Measurements from ENCODE around the gene UGT1A4. TPM values are rescaled to one million over a fixed set of nuclear protein-coding genes. Genes with fewer than 3 reads are reported as not detected.

The UGT1A4 gene
- total and polyA plus RNA-seq, 2 of the 8 experiments (the other 6 are each of a cell fraction or from before 2014, with no cell fraction given), result not detected

DNA sequence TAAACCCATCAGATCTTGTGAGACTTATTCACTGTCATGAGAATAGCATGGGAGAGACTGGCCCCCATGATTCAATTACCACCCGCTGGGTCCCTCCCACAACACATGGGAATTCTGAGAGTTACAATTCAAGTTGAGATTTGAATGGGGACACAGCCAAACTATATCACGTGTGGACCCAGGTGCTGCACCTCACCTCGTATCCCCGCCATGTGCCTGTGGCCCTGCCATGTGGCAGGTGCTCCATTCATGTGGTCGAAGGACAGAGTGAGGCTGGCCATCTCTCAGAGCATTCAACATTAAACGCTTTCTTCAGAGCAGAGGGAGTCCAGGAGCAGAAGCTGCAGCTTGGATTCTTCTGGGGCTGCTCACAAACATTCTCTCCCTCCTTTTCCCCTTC is 91.8 kb downstream of the UGT1A4 start:
- Histone ChIP-seq H3K4ac (replicated peaks; ENCODE audit: insufficient read length, low read depth, low read length) (no peak overlapping the region), H3K27ac (ENCODE audit: low read depth, low read length) (no peak overlapping the region)
- FAIRE-seq, result no peak

More for the DNA sequence above, 91.8 kb downstream of the UGT1A4 start:
- Histone ChIP-seq H3K79me2 (ENCODE audit: control insufficient read depth in 1 of 2, insufficient read depth in 2 of 2, low read length in 2 of 2) (no peaks in the 10 kb centered on the region), H3K23ac (ENCODE audit: insufficient read length) (no peak overlapping the region), H2BK15ac (ENCODE audit: low read length) (no peak overlapping the region), H3K56ac (replicated peaks; ENCODE audit: insufficient read length, low read depth, low read length) (no peak overlapping the region), H3K18ac (ENCODE audit: extremely low read depth, low read length) (no peak overlapping the region), H3K4me1 (replicated peaks in 1 of 4; ENCODE audit: control insufficient read depth in 3 of 4, insufficient read depth in 4 of 4, low read length in 3 of 4) (no peaks in the 10 kb centered on the region), H3K36me3 (ENCODE audit: control insufficient read depth in 2 of 4, insufficient read depth in 4 of 4, low read length in 3 of 4) (no peaks in the 10 kb centered on the region), H4K8ac (ENCODE audit: extremely low read depth, insufficient read depth, low read length) (no peak overlapping the region), H3K4me3 (ENCODE audit: extremely low read depth in 1 of 4, insufficient read depth in 2 of 4, low read depth in 3 of 4, low read length in 4 of 4) (no peak overlapping the region), H2BK12ac (ENCODE audit: low read depth, low read length) (no peak overlapping the region), H4K91ac (replicated peaks; ENCODE audit: insufficient read length, low read length) (no peak overlapping the region), H3K27me3 (replicated peaks in 1 of 4; ENCODE audit: control insufficient read depth in 3 of 4, extremely low read depth in 1 of 4, insufficient read depth in 3 of 4, low read length in 3 of 4) (no peaks in the 10 kb centered on the region), H2BK5ac (ENCODE audit: low read depth, low read length) (no peak overlapping the region), H3K79me1 (ENCODE audit: low read depth, low read length) (no peaks in the 10 kb centered on the region), H3K9ac (replicated peaks in 1 of 4; ENCODE audit: extremely low read depth in 1 of 4, low read depth in 3 of 4, low read length in 3 of 4) (no peak overlapping the region), H3K23me2 (ENCODE audit: low read depth, low read length) (no peaks in the 10 kb centered on the region), H4K20me1 (replicated peaks in 1 of 2; ENCODE audit: control insufficient read depth in 1 of 2, insufficient read depth in 2 of 2, low read length in 2 of 2) (no peaks in the 10 kb centered on the region), H3K9me3 (ENCODE audit: insufficient read depth in 2 of 2, low read depth in 1 of 2, low read length in 1 of 2) (no peaks in the 10 kb centered on the region), H3K14ac (ENCODE audit: insufficient read length) (no peak overlapping the region), H2AFZ (ENCODE audit: low read length) (no peak overlapping the region), H2AK5ac (ENCODE audit: low read depth, low read length) (no peak overlapping the region), H2BK20ac (ENCODE audit: low read length) (no peak overlapping the region), H2BK120ac (replicated peaks; ENCODE audit: low read depth, low read length) (no peak overlapping the region), H3K4me2 (ENCODE audit: insufficient read depth in 1 of 2, low read depth in 2 of 2, low read length in 2 of 2) (no peak overlapping the region), H4K5ac (ENCODE audit: insufficient read length, low read depth, low read length) (no peak overlapping the region)
- no peak for DNase-seq (ENCODE audit: low read depth in 1 of 2, low spot score in 2 of 2)
- ChIA-PET CTCF (ENCODE audit: partially characterized antibody) (no interaction called here), POLR2A (ENCODE audit: partially characterized antibody) (no interaction called here)
- whole genome bisulfite sequencing, 2 experiments (ENCODE audit: extremely low coverage in 1 of 2, insufficient coverage in 1 of 2, insufficient read length in 1 of 2, insufficient replicate concordance in 2 of 2, low coverage in 1 of 2, low lambda C conversion rate in 2 of 2, missing lambda C conversion rate in 1 of 2), result 91% methylated on average over 6 of the region's 6 CpGs; no CpG with 5 or more reads in 1 of the 2 experiments
- no peak for TF ChIP-seq GTF2F1 (IDR thresholded peaks at IDR 0.05; ENCODE audit: borderline replicate concordance, low read depth, low read length)
- no peak for TF ChIP-seq ZNF274 (IDR thresholded peaks at IDR 0.05; ENCODE audit: borderline replicate concordance, extremely low read depth, low read length)
- no peak for TF ChIP-seq TEAD4 (IDR thresholded peaks at IDR 0.05; ENCODE audit: low read depth, low read length)
- no peak for TF ChIP-seq SP2 (IDR thresholded peaks at IDR 0.05; ENCODE audit: low read length)
- TF ChIP-seq, protein P1, sequence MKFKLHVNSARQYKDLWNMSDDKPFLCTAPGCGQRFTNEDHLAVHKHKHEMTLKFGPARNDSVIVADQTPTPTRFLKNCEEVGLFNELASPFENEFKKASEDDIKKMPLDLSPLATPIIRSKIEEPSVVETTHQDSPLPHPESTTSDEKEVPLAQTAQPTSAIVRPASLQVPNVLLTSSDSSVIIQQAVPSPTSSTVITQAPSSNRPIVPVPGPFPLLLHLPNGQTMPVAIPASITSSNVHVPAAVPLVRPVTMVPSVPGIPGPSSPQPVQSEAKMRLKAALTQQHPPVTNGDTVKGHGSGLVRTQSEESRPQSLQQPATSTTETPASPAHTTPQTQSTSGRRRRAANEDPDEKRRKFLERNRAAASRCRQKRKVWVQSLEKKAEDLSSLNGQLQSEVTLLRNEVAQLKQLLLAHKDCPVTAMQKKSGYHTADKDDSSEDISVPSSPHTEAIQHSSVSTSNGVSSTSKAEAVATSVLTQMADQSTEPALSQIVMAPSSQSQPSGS (IDR thresholded peaks at IDR 0.05; ENCODE audit: low read length), result no peak
- TF ChIP-seq SIN3A (conservative IDR thresholded peaks at IDR 0.05 in 1 of 2, IDR thresholded peaks at IDR 0.05 in 1 of 2; ENCODE audit: low read depth in 1 of 2, low read length in 2 of 2), result no peak
- no peak for TF ChIP-seq EGR1 (IDR thresholded peaks at IDR 0.05; ENCODE audit: borderline replicate concordance, low read depth, low read length)
- no peak for TF ChIP-seq KDM1A (IDR thresholded peaks at IDR 0.05; ENCODE audit: borderline replicate concordance, low read length)
- TF ChIP-seq POLR2AphosphoS5 (IDR thresholded peaks at IDR 0.05; ENCODE audit: low read depth, low read length), result no peak
- TF ChIP-seq, protein P2, sequence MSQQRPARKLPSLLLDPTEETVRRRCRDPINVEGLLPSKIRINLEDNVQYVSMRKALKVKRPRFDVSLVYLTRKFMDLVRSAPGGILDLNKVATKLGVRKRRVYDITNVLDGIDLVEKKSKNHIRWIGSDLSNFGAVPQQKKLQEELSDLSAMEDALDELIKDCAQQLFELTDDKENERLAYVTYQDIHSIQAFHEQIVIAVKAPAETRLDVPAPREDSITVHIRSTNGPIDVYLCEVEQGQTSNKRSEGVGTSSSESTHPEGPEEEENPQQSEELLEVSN (IDR thresholded peaks at IDR 0.05), result no peak
- TF ChIP-seq FOSL1 (IDR thresholded peaks at IDR 0.05; ENCODE audit: insufficient read depth, low read depth, low read length), result no peak
- TF ChIP-seq SIRT6 (IDR thresholded peaks at IDR 0.05; ENCODE audit: low read length), result no peak
